RPMI7951 (cell line): ENCODE results near the gene GRM6. TPM values are rescaled to one million over a fixed set of nuclear protein-coding genes. Genes with fewer than 3 reads are reported as not detected.
A peak's percentile ranks its signal among the peaks of the same experiment; 100 is the strongest.

Source experiments
- DNase-seq: peaks from one replicate; pipeline ENCODE4 v3.0.0-alpha.2; 2012; ENCODE audit warnings: low read depth
- total RNA-seq: library from RNA; depleted of rRNA; stranded (reverse); fragments of >200 nt; shearing (Covaris generic); gene quantifications from 2 replicates; pipeline ENCODE4 v1.2.3, GENCODE V29; 2014; rRNA removed

The GRM6 gene
- total RNA-seq, 1 experiment from 2014 or later = not detected

- DNase-seq = no peak
Observed at GRCh38 chr5:178984145-178985072, 10.7 kb downstream of the GRM6 start.

- no peak for DNase-seq
Observed at GRCh38 chr5:178983728-178984127, 11.4 kb downstream of the GRM6 start.

GRCh38 chr5:178982941-178983340 lies 12.2 kb downstream of the GRM6 start:
- no peak for DNase-seq

GRCh38 chr5:178981381-178981780 lies 13.7 kb downstream of the GRM6 start:
- DNase-seq = no peak

GRCh38 chr5:178965465-178966055 lies 29.6 kb downstream of the GRM6 start:
- no peak for DNase-seq

GRCh38 chr5:178941361-178941760 lies 53.8 kb downstream of the GRM6 start:
- DNase-seq = no peak

GRCh38 chr5:178940569-178941360 lies 54.4 kb downstream of the GRM6 start, which contains the start of gene ZNF454:
Gene ZNF454 (plus strand): TSS chr5:178941198. CDS start chr5:178942792, 1,594 bp downstream.
- peak; percentile 3 for DNase-seq

- DNase-seq = no peak
Observed at GRCh38 chr5:178931846-178932760, 63.0 kb downstream of the GRM6 start.

Other genes starting within 250 kb of the GRM6 start
- gene ZNF354B, start 135.4 kb downstream of the GRM6 start, total RNA-seq = 2.6 and 6.1 TPM in 2 replicates
- gene ZFP2, start 99.4 kb downstream of the GRM6 start, total RNA-seq = not detected in 2 replicates
- not detected in 2 replicates for gene ZNF454, start 54.1 kb downstream of the GRM6 start, total RNA-seq
- 2.4 and 2.5 TPM in 2 replicates for gene ZNF879, start 28.5 kb upstream of the GRM6 start, total RNA-seq
- 2.3 and 2.5 TPM in 2 replicates for gene ZNF354C, start 65.1 kb upstream of the GRM6 start, total RNA-seq